GM18858 (cell line): ENCODE results near the gene KDR.

Experiments used
- ATAC-seq: cut with Tn5 transposase; IDR thresholded peaks from one replicate; pipeline ENCODE4 v1.9.1; 2021; ENCODE audit not compliant: unreplicated experiment

The KDR gene

DNA sequence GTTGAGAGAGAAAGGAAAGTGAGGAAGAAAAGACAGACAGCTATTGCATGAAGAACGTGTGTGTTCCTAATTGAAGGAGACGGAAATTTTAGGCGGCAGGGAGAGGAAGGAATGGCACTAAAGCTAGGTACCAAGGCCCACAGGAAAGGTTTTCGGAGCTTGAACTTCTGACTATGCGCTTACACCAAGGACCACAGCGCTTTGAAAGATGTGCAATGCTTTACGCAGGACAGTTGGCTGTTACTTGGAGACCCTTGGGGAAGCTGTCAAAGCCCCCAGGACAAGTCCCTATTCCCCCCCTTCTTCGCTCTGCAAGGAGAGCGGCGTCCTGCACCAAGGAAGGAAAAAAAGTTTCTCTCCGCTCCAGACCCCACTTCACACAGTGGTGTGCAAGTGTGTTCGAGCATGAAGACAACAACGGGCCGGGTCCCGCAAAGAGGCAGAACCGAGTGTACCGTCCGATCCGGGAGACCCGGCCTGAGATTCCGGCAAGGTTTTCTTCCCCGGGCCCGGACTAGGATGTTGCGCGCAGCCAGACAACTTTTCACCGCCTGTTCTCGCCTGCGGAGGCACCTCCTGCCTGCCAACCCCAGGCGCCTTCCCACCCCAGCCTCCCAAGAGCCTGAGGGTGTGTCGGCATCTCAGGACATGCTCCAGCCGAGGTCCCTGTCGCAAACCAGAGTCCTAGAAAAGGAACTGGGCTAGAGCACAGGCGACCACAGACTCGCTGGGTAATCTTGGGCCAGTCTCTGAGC is 896 bp downstream of the KDR start:
- no peak for ATAC-seq

DNA sequence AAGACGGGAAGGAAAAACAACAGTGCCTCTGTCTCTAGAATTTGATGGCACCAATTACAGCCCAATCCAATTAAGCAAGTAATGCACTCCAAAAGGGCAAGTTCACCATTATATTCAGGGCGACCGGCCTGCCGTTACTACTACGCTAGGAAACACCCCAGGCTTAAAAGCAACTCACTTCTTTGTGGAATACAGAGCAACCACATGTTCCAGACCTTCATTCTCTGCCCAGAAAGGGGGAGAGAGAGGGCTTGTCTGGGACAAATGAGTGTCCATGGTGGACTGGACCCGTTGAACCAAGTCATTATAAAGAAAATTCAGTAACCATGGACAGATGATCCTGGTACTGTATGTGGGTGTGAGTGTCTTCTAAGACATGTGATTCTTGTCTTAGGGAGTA is 1.6 kb downstream of the KDR start:
- no peak for ATAC-seq

DNA sequence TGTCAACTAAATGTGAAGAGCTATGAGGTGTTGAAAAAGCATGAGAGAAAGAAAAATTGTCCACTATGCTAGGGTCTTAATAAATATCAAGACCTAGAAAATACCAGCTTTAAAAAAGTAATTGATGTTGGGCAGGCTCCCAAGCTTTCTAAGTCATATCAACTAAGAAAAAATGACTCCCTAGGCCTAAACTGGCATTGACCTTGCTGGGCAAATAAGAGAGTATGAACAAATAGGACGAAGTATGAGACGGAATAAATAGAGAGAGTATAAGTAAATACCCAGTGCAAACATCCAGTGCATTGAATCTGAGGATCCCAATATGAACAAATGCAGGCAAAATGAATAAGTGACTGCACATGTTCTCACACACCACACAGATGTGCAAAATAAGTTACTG is 3.2 kb downstream of the KDR start:
- no peak for ATAC-seq

DNA sequence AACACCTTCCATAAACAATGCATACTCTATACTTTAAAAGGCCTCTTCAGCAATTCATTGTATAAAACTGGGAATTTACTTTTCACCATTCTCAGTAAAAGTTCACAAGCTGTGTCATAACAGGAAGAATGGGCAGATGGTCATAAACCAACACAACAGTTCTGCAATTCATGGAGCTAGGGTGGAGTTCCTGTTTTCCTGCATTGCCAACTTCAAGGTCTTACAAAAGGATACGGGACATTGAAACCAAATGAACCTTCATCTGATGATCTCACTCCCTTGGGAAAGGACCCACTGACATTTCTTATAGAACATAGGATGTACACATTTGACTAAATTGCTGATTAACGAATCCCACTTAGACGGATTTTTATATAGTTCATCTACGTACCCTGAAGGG is 4.1 kb downstream of the KDR start:
- ATAC-seq = no peak

DNA sequence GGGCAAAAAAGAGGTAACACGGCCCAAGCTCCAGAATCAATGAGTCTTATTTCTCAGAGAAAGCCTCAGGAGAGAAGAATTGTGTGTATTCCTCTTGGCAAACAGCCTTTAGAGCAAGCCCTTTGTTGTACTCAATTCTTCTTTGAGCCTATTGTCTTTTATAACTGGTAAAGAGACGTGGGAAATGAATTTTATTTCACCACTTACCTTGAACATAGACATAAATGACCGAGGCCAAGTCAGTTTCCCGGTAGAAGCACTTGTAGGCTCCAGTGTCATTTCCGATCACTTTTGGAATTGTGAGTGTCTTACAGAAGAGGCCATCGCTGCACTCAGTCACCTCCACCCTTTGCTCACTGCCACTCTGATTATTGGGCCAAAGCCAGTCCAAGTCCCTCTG is 7.0 kb downstream of the KDR start:
- ATAC-seq = no peak

DNA sequence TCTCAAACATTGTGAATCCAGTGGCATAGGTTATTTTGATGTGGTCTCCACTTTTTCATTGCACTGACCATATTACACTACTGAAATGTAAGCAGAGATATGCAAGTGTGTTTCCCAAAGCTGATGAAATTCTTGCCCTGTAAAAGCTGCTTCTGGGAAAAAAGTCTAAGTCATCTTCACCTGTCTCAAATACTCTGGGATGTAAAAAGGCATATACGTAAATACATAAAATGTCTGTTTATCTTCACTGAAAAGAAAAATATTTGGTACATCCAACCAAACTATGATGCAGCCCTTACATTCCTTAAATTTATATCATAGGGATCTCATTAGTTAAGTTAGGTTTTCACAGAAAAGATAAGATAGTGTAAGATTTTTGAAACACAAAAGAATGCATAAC is 7.9 kb downstream of the KDR start:
- ATAC-seq = no peak

DNA sequence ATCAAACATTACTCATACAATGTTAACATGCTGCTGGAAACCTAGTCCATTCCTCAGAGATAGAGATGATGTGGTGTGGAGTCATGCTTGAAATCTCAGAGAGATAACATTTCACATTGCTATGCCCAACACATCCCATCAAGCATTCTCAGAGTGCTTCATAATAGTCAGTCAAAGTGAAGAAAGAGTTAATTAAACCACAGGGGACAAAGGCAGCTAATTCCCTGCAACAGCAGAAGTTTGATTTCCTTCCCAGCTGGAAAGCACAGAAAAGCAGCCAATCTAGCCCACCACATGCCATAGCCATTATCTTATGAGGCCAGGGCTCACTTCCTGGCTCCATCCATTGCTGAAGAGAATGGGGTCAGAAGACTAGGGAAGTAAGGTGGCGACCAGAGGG is 8.9 kb downstream of the KDR start:
- no peak for ATAC-seq

DNA sequence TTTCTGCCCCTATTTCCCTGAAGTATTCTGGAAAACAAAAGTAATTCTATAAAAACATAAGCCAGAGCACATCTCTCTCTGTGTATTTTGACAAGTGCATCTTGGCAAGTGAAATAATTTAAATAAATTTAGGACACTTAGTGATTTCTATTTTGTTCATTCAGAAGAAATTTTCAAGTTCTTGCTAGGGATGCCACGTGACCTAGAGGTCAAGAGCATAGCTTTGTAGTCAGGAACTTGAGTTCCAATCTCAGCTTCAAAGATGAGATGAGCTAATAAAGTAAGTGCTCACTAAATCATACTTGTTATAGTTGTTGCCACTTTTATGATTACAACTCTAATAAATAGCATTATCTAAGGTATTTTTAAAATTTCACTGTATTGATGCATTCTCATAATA is 13.8 kb downstream of the KDR start:
- ATAC-seq = no peak

DNA sequence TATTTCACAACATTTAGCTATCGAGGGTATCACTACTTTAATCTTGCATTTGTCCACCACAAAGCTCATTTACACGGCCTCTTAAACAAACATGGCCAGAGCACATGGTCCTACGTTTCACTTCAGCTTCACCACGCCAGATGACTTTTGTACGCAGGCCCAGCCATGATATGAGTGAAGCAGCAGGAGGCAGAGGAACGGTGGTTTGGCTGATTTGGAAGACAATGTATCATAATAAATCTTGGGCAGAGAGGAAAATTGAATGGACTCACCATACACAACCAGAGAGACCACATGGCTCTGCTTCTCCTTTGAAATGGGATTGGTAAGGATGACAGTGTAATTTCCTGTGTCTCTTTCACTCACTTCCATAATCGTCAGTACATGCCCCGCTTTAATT is 15.3 kb downstream of the KDR start:
- ATAC-seq = no peak

DNA sequence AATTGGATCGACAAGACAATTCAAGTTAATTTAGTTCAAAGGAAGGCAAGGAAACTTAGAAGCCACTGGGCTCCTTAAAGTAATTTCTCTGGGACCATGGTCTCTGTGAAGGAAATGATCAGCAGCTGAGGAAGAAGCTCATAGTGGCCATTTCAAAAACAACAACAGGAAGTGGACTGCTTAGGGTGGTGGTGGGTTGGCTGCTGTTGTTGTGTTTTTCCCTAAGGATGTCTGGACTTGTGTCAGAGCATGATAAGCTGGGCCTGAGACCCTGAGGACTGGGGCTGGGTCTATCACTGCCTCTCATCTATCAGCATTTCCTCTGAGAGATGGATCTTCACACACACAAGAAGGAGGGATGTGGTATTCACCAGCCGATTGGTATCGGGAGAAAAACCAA is 18.3 kb downstream of the KDR start:
- ATAC-seq = no peak

DNA sequence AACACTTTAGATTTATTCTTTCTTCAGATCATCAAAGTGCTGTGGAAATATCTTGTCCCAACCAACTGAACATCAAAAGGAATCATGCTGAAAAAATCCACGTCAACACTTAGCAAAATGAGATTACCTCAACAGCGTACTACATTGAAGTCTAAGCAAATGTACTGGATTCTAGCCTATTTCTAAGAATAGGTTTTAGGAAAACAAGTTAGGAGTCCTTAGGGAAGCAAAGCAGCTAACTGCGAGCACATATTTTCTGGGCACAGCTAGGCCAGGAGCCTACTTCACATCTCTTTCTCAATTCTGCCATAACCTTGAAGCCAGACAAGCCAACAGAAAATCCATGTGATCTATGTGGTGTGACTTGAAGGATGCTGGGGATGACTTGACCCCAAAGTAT is 22.2 kb downstream of the KDR start:
- ATAC-seq = no peak

DNA sequence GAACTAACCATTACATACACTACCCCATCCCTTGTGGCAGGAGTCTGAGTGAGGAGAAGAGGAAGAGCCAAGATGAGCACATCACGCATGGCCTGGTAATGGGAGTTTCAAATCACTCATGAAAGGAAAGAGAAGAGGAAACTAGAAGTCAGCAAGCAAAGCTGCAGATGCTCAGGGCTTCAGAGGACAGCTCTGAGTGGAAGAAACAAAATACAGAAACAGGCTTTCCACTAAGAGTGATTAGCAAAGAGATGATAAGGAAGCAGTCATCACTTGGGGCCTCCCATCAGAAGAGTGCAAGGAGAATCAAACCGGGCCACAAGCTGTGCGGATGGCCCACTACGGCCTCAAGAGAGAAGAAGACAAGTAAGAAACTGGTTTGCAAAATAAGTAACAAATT is 25.6 kb downstream of the KDR start:
- ATAC-seq = no peak

DNA sequence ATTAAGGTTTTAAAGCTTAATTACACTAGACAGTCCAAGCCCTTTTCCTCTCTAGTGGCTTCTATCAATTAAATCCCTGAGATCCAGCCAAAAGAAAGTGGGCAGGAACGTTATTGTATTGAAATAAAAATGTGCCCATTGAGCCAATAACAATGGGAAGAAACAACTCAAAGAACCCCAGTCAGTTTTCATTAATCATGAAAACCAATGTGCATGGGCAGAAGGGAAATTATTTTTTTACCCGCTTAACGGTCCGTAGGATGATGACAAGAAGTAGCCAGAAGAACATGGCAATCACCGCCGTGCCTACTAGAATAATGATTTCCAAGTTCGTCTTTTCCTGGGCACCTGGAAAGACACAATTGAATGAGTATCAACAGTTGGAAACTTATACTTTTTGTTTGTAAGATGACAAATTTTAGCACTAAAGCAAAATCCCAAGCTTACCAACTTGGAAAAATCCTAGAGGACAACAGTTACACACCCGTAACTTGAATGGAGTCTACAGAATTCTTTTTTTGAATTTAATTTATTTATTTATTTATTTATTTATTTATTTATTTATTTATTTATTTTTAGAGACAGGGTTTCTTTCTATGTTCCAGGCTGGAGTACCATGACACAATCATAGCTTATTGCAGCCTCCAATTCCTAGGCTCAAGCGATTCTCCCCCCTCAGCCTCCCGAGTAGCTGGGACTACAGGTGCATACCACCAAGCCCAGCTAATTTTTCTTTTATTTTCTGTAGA is 26.8 kb downstream of the KDR start:
- ATAC-seq = no peak

DNA sequence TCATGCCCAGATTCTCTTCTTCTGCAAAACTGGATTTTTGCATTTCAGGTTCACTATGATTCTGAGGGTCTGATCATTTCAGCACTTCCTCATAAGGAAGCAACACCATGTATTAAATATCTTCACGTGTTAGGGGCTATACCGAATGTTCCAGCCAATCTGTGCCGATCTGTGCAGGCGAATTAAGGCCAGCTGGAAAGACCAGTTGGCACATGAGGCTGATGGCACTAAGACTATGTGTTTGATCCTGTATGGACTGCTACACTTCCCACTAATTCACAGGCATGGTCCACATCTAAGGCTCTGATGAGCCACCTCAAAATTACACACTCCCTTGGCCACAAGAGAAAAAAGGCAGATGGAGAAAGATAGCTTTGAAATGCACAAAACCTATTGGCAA is 28.8 kb downstream of the KDR start:
- ATAC-seq = no peak

DNA sequence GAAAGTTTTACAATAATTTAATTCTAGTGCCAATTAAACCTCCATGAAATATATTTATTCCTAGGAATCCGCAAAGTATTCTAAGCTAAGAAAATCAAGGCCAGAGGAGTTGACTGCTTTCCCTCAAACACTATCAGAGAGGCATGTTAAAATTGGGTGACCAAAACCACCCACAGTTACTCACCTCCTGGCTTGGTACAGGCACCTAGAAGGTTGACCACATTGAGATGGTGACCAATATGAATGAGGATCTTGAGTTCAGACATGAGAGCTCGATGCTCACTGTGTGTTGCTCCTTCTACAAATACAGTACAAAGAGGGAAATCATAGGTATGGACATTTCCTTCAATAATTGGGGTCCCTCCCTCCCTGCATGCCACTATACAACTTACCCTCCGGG is 29.4 kb downstream of the KDR start:
- no peak for ATAC-seq

DNA sequence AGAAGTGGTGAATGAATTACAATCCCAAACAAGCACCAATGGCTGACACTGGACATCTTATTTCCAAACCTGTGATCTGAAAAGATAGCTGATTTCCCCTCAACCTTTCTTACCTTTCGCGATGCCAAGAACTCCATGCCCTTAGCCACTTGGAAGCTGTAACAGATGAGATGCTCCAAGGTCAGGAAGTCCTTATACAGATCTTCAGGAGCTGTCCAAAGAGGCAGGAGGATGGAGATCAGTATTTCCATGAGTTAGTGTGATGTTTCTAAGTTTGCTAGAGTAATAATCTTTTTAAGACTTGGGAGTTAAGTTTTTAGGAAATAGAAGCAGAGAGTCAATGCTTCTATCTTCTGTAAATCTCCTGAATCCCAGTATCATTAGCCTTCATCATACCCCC is 32.9 kb downstream of the KDR start:
- ATAC-seq = no peak

DNA sequence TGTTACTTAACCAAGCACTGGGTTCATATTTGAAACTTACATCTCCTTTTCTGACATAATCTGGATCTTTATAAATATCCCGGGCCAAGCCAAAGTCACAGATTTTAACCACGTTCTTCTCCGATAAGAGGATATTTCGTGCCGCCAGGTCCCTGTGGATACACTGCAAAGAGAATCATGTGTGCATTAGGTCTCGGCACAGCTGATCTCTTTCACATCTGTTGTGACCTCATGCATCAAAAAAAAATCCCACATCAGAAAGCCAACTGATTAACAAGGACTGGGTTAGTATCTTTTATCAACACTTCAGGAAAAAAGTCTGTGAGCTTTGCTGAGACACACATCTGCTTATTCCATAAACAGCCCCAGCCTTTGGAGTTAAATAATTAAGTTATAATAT is 35.5 kb downstream of the KDR start:
- ATAC-seq = no peak

DNA sequence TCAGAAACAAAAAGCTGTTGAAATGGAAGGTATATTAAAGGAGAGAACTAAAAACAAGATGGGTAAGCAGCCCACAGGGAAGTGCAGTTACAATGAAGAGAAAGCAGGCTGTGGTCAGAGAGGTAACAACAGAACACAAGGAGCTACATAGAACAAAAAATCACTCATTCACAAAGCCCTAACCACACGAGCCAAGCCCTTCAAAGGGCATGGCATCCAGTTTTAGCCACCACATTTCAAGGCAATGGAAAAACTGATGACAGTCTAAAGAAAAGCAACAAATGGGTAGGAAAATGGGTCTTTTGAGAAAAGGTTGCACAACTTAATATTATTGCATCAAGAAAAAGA is 37.5 kb downstream of the KDR start:
- ATAC-seq = no peak

DNA sequence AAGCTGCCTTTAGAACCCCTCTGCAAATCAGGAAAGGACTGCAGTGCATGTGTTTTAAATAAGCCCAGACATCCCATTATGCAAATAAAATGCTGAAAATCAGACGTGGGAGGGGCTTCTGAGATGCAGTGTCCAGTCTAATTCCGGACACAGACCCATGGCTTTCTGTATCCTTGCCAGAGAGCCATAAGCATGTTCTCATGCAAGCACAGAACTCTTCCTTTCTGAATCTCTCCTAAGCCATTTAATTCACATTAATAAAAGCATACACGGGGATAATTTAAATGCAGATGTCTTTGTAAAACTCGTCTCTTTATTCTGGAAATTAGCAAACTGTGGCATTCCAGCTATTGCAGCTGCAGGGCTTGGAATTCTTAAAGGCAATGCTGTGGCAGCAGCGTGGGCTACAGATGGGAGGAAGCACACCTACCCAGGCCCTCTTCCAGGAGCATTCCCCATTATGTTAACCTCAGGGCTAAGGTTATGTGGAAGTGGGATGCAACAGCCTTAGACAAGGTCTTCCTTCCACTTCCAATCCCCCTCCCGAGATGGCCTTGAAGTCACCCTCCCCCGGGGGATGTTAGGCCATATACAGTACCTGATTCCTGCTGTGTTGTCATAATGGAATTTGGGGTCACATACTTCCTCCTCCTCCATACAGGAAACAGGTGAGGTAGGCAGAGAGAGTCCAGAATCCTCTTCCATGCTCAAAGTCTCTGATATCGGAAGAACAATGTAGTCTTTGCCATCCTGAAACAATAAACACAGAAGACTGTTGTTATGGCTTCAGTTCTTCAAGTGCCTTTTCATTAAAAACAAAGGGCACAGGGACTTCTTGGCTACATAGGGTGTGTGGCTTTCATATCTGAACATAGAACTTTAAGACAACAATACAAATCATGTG is 38.1 kb downstream of the KDR start:
- ATAC-seq = no peak

DNA sequence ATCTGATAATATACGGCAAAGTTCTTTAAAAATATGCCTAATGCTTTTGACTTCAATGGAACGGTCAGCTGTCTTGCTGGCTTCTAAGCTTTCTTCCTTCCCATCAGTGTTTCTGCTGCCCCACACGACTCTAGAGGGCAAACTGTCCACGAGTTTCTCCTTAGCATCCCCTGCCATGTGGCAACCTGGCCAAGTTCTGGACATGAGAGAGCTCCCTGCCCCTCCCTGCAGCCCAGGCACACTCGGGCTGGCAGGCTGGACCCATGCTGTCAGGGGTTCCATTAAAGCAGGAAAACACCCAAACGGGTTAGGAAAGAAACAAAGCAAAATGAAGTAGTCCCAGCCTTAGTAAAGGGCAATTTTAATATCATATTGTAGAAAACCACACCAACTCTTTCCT is 38.8 kb downstream of the KDR start:
- no peak for ATAC-seq

DNA sequence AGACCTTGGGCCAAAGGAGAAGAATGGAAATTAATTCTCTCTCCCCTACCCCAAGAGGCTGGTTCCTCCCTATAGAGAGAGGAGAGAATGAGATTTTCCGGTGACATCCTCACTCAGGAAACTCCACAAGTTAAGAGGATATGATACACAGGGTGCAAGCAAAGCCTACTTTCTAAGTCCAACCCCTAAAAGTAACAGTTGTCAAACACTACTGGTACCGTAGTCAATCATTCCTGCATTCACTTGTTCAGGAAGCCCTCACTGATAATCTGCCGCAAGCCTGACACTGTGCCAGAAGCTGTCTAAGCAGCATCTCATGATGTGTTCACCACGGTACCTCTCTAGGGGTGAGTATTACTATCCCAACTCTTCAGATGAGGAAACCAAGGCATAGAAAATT is 41.7 kb downstream of the KDR start:
- ATAC-seq = no peak

DNA sequence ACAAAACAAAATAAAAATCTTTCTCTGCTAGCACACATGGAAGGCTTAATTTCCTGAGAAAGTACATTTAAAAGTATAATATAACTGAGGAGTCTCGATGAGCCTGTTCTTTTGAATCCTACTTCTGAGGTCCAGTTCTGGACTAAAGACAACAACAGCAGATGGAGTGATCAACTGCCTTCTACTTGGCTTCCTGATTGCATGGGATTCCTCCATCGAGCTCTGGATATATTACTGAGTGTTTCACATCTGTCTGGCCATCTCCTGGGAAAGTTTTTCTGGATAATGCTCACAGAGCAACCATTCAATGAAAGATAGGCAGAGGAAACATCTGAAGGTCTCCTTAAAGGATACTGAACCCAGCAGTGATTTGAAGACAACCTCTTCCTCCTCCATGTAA is 42.6 kb downstream of the KDR start:
- no peak for ATAC-seq
